ENCODE results near the gene RAD21L1.

DNA sequence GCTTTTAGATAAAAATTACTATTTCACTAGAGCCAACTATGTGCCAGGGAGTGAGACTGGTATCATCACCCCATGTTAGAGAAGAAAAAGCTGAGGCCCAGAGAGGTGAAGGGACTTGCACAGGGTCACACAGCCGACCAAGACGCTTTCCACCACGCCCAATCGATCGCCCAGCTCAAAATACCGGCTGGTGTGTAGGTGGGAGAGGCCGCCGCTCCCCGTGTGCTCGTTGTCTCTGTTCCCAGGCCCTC is 40.0 kb downstream of the RAD21L1 start:
- TF ChIP-seq LEF1 (IDR thresholded peaks at IDR 0.05; ENCODE audit: borderline replicate concordance) (no peak), SP1 (IDR thresholded peaks at IDR 0.05) (no peak), FOXA1 (IDR thresholded peaks at IDR 0.05) (no peak), SUZ12 (IDR thresholded peaks at IDR 0.05) (no peak), TARDBP (IDR thresholded peaks at IDR 0.05) (no peak), ELF4 (IDR thresholded peaks at IDR 0.05) (no peak), FOXM1 (IDR thresholded peaks at IDR 0.05; ENCODE audit: borderline replicate concordance) (no peak)
- TF ChIP-seq, protein P1, sequence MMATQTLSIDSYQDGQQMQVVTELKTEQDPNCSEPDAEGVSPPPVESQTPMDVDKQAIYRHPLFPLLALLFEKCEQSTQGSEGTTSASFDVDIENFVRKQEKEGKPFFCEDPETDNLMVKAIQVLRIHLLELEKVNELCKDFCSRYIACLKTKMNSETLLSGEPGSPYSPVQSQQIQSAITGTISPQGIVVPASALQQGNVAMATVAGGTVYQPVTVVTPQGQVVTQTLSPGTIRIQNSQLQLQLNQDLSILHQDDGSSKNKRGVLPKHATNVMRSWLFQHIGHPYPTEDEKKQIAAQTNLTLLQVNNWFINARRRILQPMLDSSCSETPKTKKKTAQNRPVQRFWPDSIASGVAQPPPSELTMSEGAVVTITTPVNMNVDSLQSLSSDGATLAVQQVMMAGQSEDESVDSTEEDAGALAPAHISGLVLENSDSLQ (IDR thresholded peaks at IDR 0.05): no peak
